ENCODE data around the gene MED10.
"Not testable (repeated sequence)": the region's sequence is repeated elsewhere in the genome, so short reads cannot be mapped to it uniquely, and the experiment has no call there.

The MED10 gene

GRCh38 chr5:6357817-6358433 lies 20.4 kb downstream of the MED10 start:
- CTCF ChIA-PET; H3K9me3 ChIP-seq (ENCODE audit: control extremely low read depth in 1 of 5, control insufficient read depth in 4 of 5, insufficient read depth in 2 of 5, low read depth in 1 of 5, low read length in 4 of 5); H3K27me3 ChIP-seq (replicated peaks in 2 of 5; ENCODE audit: control insufficient read depth in 4 of 5, insufficient read depth in 5 of 5, low read length in 4 of 5); H3K4me3 ChIP-seq (ENCODE audit: control insufficient read depth in 1 of 7, extremely low read depth in 1 of 7, insufficient read depth in 4 of 7, low read depth in 2 of 7, low read length in 6 of 7); DNase-seq; H3K27ac ChIP-seq (ENCODE audit: insufficient read depth in 1 of 2, low read depth in 1 of 2, low read length in 2 of 2, poor library complexity in 1 of 2, severe bottlenecking in 2 of 2); POLR2A ChIA-PET; H3K36me3 ChIP-seq (ENCODE audit: control insufficient read depth in 4 of 4, insufficient read depth in 4 of 4, low read length in 3 of 4): not testable (repeated sequence)
- 94% methylated on average over 8 of the region's 8 CpGs for WGBS (ENCODE audit: insufficient coverage)
- peaks cover 0 to 31% (median 19%) of the 10 kb centered on the region in 4 experiments for H3K4me1 ChIP-seq (ENCODE audit: control extremely low read depth in 1 of 4, control insufficient read depth in 4 of 4, insufficient read depth in 4 of 4, low read length in 3 of 4)

GRCh38 chr5:6356578-6357164 lies 21.7 kb downstream of the MED10 start:
- Histone ChIP-seq H3K4me1 (ENCODE audit: control extremely low read depth in 1 of 4, control insufficient read depth in 4 of 4, insufficient read depth in 4 of 4, low read length in 3 of 4) (peaks cover 0 to 25% (median 19%) of the 10 kb centered on the region in 4 experiments), H3K27me3 (replicated peaks in 2 of 5; ENCODE audit: control insufficient read depth in 4 of 5, insufficient read depth in 5 of 5, low read length in 4 of 5) (no peaks in the 10 kb centered on the region), H3K9me3 (ENCODE audit: control extremely low read depth in 1 of 5, control insufficient read depth in 4 of 5, insufficient read depth in 2 of 5, low read depth in 1 of 5, low read length in 4 of 5) (no peaks in the 10 kb centered on the region), H3K4me3 (ENCODE audit: control insufficient read depth in 1 of 7, extremely low read depth in 1 of 7, insufficient read depth in 4 of 7, low read depth in 2 of 7, low read length in 6 of 7) (no peak overlapping the region), H3K27ac (ENCODE audit: insufficient read depth in 1 of 2, low read depth in 1 of 2, low read length in 2 of 2, poor library complexity in 1 of 2, severe bottlenecking in 2 of 2) (no peak overlapping the region), H3K36me3 (ENCODE audit: control insufficient read depth in 4 of 4, insufficient read depth in 4 of 4, low read length in 3 of 4) (no peaks in the 10 kb centered on the region)
- CTCF ChIA-PET, result no interaction called here
- POLR2A ChIA-PET, result no interaction called here
- 100% methylated on average over 9 of the region's 16 CpGs for WGBS (ENCODE audit: insufficient coverage)
- no peak for DNase-seq

- CTCF ChIA-PET, result interaction anchor here (1.3 kb wide), 1 partner anchor 11 kb away, joined by 3 read pairs; no protein-coding TSS in a partner anchor
- no peak for DNase-seq
- 94% methylated on average over 6 of the region's 6 CpGs for WGBS (ENCODE audit: insufficient coverage)
- no peaks in the 10 kb centered on the region for H3K36me3 ChIP-seq (ENCODE audit: control insufficient read depth in 4 of 4, insufficient read depth in 4 of 4, low read length in 3 of 4)
- POLR2A ChIA-PET, result no interaction called here
- no peaks in the 10 kb centered on the region for H3K27me3 ChIP-seq (replicated peaks in 2 of 5; ENCODE audit: control insufficient read depth in 4 of 5, insufficient read depth in 5 of 5, low read length in 4 of 5)
- no peak overlapping the region for H3K27ac ChIP-seq (ENCODE audit: insufficient read depth in 1 of 2, low read depth in 1 of 2, low read length in 2 of 2, poor library complexity in 1 of 2, severe bottlenecking in 2 of 2)
- H3K9me3 ChIP-seq (ENCODE audit: control extremely low read depth in 1 of 5, control insufficient read depth in 4 of 5, insufficient read depth in 2 of 5, low read depth in 1 of 5, low read length in 4 of 5), result no peaks in the 10 kb centered on the region
- H3K4me3 ChIP-seq (ENCODE audit: control insufficient read depth in 1 of 7, extremely low read depth in 1 of 7, insufficient read depth in 4 of 7, low read depth in 2 of 7, low read length in 6 of 7), result no peak overlapping the region
- peaks cover 0 to 19% (median 14%) of the 10 kb centered on the region in 4 experiments for H3K4me1 ChIP-seq (ENCODE audit: control extremely low read depth in 1 of 4, control insufficient read depth in 4 of 4, insufficient read depth in 4 of 4, low read length in 3 of 4)
Measured at GRCh38 chr5:6355294-6355693, 23.1 kb downstream of the MED10 start.

GRCh38 chr5:6354848-6355247 lies 23.5 kb downstream of the MED10 start:
- no peak overlapping the region for H3K27ac ChIP-seq (ENCODE audit: insufficient read depth in 1 of 2, low read depth in 1 of 2, low read length in 2 of 2, poor library complexity in 1 of 2, severe bottlenecking in 2 of 2)
- DNase-seq, result no peak
- no peaks in the 10 kb centered on the region for H3K36me3 ChIP-seq (ENCODE audit: control insufficient read depth in 4 of 4, insufficient read depth in 4 of 4, low read length in 3 of 4)
- H3K9me3 ChIP-seq (ENCODE audit: control extremely low read depth in 1 of 5, control insufficient read depth in 4 of 5, insufficient read depth in 2 of 5, low read depth in 1 of 5, low read length in 4 of 5), result no peaks in the 10 kb centered on the region
- WGBS (ENCODE audit: insufficient coverage), result 74% methylated on average over 3 of the region's 3 CpGs
- H3K4me3 ChIP-seq (ENCODE audit: control insufficient read depth in 1 of 7, extremely low read depth in 1 of 7, insufficient read depth in 4 of 7, low read depth in 2 of 7, low read length in 6 of 7), result no peak overlapping the region
- peaks cover 0 to 15% (median 10%) of the 10 kb centered on the region in 4 experiments for H3K4me1 ChIP-seq (ENCODE audit: control extremely low read depth in 1 of 4, control insufficient read depth in 4 of 4, insufficient read depth in 4 of 4, low read length in 3 of 4)
- CTCF ChIA-PET, result interaction anchor here (1.3 kb wide), 1 partner anchor 11 kb away, joined by 3 read pairs; no protein-coding TSS in a partner anchor
- POLR2A ChIA-PET, result no interaction called here
- no peaks in the 10 kb centered on the region for H3K27me3 ChIP-seq (replicated peaks in 2 of 5; ENCODE audit: control insufficient read depth in 4 of 5, insufficient read depth in 5 of 5, low read length in 4 of 5)

GRCh38 chr5:6353602-6354302 lies 24.6 kb downstream of the MED10 start:
- 86% methylated on average over 13 of the region's 13 CpGs for WGBS (ENCODE audit: insufficient coverage)
- POLR2A ChIA-PET, result no interaction called here
- no peak overlapping the region for H3K4me3 ChIP-seq (ENCODE audit: control insufficient read depth in 1 of 7, extremely low read depth in 1 of 7, insufficient read depth in 4 of 7, low read depth in 2 of 7, low read length in 6 of 7)

GRCh38 chr5:6350277-6351090 lies 27.9 kb downstream of the MED10 start:
- POLR2A ChIA-PET, result no interaction called here
- DNase-seq, result no peak

More at GRCh38 chr5:6353602-6354302, 24.6 kb downstream of the MED10 start:
- H3K4me1 ChIP-seq (ENCODE audit: control extremely low read depth in 1 of 4, control insufficient read depth in 4 of 4, insufficient read depth in 4 of 4, low read length in 3 of 4), result peaks cover 0 to 5% (median 2%) of the 10 kb centered on the region in 4 experiments
- CTCF ChIA-PET, result interaction anchor here (1.6 kb wide), 1 partner anchor 10 kb away, joined by 3 read pairs; no protein-coding TSS in a partner anchor
- DNase-seq, result no peak
- no peaks in the 10 kb centered on the region for H3K9me3 ChIP-seq (ENCODE audit: control extremely low read depth in 1 of 5, control insufficient read depth in 4 of 5, insufficient read depth in 2 of 5, low read depth in 1 of 5, low read length in 4 of 5)
- H3K36me3 ChIP-seq (ENCODE audit: control insufficient read depth in 4 of 4, insufficient read depth in 4 of 4, low read length in 3 of 4), result no peaks in the 10 kb centered on the region
- no peaks in the 10 kb centered on the region for H3K27me3 ChIP-seq (replicated peaks in 2 of 5; ENCODE audit: control insufficient read depth in 4 of 5, insufficient read depth in 5 of 5, low read length in 4 of 5)
- H3K27ac ChIP-seq (ENCODE audit: insufficient read depth in 1 of 2, low read depth in 1 of 2, low read length in 2 of 2, poor library complexity in 1 of 2, severe bottlenecking in 2 of 2), result no peak overlapping the region

More at GRCh38 chr5:6350277-6351090, 27.9 kb downstream of the MED10 start:
- H3K4me3 ChIP-seq (ENCODE audit: control insufficient read depth in 1 of 7, extremely low read depth in 1 of 7, insufficient read depth in 4 of 7, low read depth in 2 of 7, low read length in 6 of 7), result no peak overlapping the region
- no peaks in the 10 kb centered on the region for H3K36me3 ChIP-seq (ENCODE audit: control insufficient read depth in 4 of 4, insufficient read depth in 4 of 4, low read length in 3 of 4)
- CTCF ChIA-PET, result no interaction called here
- H3K27ac ChIP-seq (ENCODE audit: insufficient read depth in 1 of 2, low read depth in 1 of 2, low read length in 2 of 2, poor library complexity in 1 of 2, severe bottlenecking in 2 of 2), result no peak overlapping the region
- H3K27me3 ChIP-seq (replicated peaks in 2 of 5; ENCODE audit: control insufficient read depth in 4 of 5, insufficient read depth in 5 of 5, low read length in 4 of 5), result peaks cover 0 to under 1% (median 0%) of the 10 kb centered on the region in 5 experiments
- H3K4me1 ChIP-seq (ENCODE audit: control extremely low read depth in 1 of 4, control insufficient read depth in 4 of 4, insufficient read depth in 4 of 4, low read length in 3 of 4), result peaks cover 0 to 5% (median 1%) of the 10 kb centered on the region in 4 experiments
- 90% methylated on average over 15 of the region's 18 CpGs for WGBS (ENCODE audit: insufficient coverage)
- no peaks in the 10 kb centered on the region for H3K9me3 ChIP-seq (ENCODE audit: control extremely low read depth in 1 of 5, control insufficient read depth in 4 of 5, insufficient read depth in 2 of 5, low read depth in 1 of 5, low read length in 4 of 5)
